ENCODE results near the gene KRTAP4-2.
"Not testable (repeated sequence)": the region's sequence is repeated elsewhere in the genome, so short reads cannot be mapped to it uniquely, and the experiment has no call there.

- TF ChIP-seq CTCF (IDR thresholded peaks at IDR 0.05; ENCODE audit: poor library complexity); EZH2 (IDR thresholded peaks at IDR 0.05; ENCODE audit: borderline replicate concordance); EZH2phosphoT487 (IDR thresholded peaks at IDR 0.05; ENCODE audit: low read depth, severe bottlenecking, unreplicated experiment): not testable (repeated sequence)
Observed at GRCh38 chr17:41160190-41160589, 17.8 kb downstream of the KRTAP4-2 start.
